Putamen (tissue), 1 donor: Measurements from ENCODE around the gene FAM3C.

Source experiments
- DNase-seq: peaks from one replicate; pipeline ENCODE4 v3.0.0-alpha.2; 2016; ENCODE audit warnings: low spot score

The FAM3C gene

DNA sequence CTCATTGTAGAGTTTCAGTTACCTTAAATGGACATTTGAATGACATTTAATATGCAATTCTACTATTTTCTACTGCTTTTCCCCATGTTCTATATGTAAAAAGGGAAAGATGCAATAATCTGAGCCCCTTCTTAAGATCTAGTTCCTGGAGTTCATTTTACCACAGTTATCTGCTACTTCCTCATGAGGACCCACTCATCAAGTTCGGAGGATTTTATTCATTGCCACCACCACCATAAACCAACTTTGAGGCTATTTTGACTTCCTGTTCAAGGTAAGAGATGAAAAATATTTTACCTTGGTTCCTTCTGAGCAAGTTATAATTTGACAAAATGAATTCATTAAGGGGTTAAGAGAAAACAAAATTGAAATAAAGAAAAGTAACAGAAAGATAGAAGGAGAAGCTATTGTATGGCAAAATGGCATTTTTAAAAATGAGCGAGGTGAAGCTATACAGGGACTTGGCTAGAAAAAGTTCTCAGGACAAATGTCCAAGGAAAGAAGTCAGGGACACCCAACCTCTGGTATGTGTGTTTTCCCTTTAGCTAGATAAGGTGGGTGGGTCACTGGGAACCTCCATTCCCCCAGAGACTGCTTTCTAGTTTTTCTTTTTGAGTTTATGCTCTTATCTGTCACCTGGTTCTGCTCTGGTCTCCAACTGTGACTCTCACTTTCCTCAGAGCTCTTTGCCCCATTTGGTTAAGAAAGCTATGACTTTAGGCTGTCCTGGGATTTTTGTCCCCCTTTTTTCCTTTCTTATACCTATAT lies 14.9 kb upstream of the FAM3C start:
- no peak for DNase-seq

DNA sequence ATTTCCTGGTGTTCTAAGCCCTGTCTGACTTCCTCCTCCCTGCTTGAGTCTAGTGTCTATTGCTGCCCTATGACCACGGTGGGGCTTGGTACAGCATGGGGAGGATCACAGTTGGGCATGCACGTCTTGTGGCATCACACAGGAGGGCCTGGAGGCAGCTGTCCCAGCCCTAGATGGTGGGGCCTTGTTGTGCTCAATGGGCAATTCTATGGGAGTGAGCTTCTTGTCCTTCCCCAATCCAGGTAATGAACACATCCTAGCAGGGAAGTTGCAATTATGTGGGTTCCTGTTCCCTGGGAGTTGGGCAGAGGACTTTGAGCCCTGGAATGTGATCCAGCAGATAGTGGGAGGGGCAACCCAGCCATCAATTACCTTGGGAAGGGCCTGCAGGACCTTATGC lies 10.8 kb upstream of the FAM3C start:
- DNase-seq = no peak

DNA sequence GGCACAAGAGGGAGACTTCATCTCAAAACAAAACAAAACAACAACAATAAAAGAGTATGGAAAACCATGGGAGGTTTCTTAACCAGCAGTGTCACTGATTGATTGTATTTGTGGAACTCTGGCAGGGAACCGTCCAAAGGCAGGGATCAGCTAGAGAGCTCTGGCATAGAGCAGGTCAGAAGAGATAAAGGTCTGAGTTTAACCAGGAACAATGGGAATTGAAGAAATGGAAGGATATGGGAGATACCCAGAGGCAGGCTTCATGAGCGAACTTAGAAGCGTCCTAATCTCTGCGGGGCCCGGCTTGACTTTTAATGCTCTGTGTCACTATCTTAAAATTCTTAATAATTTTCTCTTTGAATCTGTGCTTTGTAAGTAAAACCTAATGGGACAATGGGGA lies 10.4 kb upstream of the FAM3C start:
- DNase-seq = no peak

DNA sequence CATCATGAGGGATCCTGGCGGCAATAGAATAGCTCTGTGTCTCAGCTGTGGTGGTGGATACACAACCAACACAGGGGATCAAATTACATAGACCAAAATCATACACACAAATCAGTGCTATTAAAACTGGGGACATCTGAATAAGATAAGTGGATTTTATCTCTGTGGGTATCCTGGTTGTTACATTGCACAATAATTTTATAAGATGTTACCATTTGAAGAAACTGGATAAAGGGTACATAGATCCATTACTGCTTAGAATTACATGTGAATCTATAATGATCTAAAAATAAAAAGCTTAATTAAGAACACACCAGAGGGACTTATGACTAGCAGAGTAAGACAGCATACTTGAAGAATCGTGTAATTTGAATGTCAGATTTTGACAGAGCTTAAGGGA lies 8.2 kb upstream of the FAM3C start:
- DNase-seq = no peak

DNA sequence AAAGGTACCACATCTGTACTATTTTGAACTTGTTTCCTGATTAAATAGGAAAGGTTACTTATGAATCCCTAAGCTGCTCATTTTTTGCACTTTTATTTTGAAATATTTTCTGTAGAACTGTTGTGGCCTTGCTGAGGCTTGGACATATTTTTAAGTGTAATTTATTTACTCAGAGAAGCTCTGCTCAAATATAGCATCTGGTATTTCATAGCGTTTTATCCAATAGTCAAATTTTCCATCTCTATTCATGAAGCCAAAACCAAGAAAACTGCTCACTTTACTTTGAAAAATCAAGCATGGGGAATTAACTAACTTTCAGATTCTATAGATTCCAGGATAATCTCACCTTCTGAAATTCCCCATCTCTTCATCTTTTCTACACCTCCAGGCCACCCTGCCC lies 6.6 kb upstream of the FAM3C start:
- DNase-seq = no peak

DNA sequence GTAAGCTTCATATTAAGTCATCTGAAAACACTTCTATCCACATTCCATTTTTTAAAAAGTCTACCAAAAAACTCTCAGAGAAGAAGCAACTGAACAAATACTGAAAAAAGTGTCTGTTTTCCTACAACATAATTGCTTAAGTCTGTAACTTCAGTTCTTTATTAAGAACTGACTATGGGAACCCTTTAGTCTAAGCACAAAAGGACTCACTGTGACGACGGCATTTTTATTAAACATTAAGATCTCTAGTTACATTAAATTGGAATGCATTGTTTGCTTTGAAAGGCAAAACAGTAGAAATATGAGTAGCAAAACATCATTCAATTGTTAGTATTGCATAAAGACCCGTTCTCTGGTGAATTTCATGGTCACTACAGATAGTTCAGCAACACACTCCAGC lies 5.8 kb upstream of the FAM3C start:
- no peak for DNase-seq

DNA sequence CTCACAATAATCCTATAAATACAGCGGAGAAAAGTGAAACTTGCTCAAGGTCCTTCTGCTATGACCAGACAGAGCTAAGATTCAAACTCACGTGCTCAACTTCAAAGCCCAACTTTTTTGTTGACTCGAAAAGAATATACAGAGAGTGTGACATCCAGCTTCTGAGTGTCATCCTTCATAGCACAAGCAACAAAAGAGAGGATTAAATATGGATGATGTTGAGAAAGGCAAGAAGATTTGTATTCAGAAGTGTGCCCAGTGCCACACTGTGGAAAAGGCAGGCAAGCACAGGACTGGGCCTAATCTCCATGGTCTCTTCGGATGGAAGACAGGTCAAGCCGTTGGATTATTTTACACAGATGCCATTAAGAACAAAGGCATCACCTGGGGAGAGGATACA lies 2.1 kb upstream of the FAM3C start:
- peak; percentile 28 for DNase-seq

DNA sequence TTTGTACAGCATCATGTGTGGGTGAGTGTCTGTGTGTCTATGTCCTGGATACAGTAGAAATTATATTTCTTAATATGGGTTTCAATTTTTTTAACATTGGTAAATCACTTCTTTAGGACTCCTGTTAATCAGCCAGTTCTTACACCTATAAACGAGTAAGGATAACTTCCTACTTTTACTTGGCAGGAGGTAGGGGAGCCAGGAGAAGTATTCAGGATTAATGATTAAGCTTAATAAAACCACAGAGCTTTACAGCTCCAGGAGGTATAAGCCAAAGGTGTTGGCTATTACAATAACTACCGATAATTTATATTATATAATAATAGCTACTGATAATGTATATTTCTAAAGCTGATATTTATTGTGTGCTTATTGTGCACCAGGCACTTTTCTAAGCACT lies 1.7 kb upstream of the FAM3C start:
- no peak for DNase-seq

DNA sequence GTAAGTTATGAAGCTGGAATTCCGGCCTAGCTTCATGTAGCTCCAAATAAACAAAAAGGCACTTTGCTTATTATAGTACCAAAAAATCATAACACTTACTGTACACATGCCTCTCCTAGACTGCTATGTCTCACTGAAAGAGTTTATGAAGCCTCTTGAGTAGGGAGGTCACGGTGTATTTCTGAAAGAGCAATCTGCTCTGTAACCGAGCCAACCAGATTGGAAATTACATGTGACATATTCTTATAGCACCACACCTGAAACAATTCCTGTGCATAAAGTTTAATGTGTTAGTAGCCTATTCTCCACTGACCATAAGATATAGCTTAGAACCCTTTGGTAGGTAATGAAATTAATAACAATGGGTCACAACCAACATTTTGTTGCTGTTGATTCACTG lies 1.3 kb upstream of the FAM3C start:
- DNase-seq = no peak

DNA sequence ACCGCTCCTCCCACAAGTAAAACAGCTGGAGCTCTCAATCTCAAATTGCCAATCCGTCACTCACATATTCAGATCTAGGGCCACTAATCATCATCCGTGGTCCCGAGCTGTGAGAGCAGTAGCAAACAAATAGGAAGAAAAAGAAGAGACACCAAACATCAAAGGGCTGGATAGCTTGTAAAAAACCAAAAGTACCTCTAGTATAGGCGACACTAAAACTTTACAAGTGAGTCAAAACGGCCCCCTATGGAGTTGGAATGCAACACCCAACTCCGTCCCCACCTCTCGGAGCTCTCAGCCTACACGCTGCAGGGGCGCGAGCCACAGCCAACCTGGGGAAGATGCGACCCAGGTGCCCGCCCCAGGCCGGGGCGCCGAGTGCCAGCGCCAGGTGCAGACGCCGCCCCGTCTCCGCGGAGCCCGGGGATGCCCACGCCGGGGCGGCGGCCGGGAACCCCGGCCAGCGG lies 581 bp downstream of the FAM3C start:
- peak; percentile 25 for DNase-seq

DNA sequence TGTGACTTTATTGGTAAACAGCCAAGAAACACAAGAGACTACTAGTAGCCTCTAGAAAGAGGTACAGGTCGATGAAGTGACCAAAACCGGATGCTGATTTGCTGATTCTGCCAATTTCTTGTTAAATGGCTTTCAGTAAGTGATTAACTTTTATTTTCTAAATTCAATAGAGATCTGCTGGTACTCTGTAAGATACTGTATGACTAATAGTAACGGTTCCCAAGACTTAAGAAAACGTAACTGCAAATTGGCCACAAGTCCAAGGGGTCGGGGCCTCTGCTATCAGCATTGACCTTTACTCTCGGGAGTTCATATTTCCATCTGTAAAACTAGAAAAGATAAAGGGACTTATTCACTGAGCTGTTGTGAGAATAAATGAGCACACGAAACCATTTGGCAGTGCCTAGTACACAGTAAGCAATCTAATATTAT lies 1.4 kb downstream of the FAM3C start:
- DNase-seq = no peak

DNA sequence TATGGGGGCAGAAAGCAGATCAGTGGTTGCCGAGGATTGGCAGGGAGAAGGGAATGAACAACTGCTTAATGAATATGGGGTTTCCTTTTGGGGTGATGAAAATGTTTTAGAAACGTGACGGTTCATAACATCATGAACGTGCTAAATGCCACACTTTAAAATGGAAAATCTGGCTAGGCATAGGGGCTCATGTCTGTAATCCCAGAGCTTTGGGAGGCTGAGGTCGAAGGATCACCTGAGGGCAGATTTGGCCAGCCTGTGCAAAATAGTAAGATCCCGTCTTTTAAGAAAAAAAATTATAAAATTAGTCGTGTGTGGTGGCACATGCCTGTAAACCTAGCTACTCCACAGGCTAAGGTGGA lies 3.1 kb downstream of the FAM3C start:
- DNase-seq = no peak

DNA sequence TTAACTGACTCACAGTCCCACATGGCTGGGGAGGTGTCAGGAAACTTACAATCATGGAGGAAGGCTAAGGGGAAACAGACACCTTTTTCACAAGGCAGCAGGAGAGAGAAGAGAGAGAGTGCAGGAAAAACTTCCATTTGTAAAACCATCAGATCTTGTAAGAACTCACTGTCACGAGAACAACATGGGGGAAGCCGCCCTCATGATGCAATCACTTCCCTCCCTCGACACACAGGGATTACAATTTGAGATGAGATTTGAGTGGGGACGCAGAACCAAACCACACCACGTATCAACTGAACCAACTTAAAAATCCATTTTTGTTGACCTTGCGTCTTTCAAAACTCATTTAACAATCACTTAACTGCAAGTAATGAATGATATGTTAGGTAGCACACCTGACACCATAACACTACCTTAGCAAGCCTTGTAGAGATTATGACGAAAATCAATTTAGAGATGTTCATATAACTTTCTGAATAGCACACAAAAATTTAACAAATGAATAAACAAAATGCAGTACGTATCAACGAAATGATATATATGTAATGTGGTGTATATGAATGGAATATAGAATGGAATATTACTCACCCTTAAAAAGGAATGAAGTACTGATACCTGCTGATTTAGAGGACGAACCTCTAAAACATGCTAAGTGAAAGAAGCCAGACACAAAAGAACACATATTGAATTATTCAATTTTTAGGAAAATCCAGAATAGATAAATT lies 3.7 kb downstream of the FAM3C start:
- DNase-seq = no peak

DNA sequence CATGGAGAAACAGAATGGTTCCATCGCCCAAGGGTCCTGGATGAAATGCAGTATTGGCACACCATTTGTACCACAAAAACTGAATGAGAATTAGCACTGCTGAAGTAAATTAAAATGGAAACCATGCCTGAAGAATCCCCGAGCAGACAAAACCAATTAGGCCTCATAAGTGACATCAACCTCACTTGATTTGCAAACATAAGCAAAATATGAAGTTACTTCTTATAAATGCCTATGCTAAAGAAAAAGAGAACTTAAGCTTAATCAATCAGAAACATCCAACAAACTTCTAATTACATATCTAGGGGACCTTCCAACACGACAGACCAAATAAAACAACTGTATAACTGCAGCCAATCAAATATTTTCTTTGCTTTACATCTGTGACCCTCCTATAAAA lies 4.4 kb downstream of the FAM3C start:
- no peak for DNase-seq

DNA sequence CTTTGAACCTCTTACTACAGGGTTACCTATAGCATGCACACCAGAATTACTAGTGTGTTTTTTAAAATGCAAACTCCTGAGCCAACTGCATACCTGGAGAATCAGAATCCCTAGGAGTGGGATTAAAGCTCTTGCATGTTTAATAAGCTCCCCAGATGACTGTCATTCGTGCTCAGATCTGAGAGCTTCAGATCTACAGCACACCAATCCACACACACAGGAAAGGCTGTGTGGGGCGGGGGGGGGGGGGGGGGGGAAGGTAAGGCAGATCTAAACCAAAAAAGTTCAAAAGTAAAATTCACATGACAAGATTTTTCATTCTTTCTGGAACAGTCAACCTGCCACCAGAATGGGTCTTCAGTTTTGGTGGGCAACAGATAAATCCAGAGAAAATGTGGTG lies 5.5 kb downstream of the FAM3C start:
- no peak for DNase-seq

DNA sequence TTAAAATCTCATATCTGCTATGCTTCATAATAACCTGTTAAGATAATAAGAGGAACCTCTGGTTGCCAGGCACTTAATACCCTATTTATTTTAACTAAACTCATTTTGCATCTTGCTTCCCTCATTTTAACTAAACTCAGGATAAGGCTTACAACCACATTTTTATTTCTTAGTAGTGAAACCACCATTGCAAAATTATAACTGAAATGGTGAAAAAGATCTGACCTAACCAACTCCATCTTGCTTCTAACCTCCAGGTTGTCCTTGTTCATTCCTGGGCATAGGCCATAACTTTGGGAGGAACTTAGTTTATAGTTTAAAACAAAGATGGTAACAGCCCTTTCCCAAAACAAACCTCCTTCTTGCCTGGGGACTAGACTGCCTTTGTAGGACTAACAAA lies 6.0 kb downstream of the FAM3C start:
- DNase-seq = no peak

DNA sequence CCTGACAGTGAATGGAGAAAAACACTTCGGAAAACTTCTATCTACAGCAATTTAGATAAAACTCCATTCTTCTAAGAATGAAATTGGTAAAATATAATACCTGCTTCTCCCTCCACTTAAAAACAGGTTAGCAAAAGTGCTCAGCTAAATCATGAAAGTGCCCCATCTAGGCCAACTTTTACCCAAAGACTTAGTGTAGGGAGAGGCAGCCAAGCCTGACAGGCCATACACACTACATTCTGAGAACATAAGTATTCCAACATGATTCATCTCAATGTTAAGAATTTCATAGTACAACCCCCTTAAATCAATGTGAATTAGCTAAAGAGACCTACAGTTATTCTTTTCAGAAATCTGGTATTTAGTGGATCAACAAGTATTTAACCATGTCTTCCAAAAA lies 7.2 kb downstream of the FAM3C start:
- no peak for DNase-seq

DNA sequence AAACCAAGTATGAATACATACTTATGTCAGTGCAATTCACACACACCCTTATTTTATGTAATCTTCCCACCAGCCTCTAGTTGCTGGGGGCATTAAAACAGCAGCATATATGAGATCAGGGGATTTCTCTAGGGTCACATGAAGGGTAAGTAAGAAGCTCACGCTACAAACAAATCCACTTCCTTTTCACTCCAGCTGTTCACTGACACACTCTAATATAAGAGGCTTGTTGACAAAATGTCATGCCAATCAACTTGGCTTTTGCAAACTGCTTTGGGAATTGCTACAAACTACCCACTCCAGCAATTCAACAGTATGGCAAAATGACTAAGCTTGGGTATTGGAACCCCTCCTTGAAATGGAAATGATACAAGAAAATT lies 10.3 kb downstream of the FAM3C start:
- DNase-seq = no peak

DNA sequence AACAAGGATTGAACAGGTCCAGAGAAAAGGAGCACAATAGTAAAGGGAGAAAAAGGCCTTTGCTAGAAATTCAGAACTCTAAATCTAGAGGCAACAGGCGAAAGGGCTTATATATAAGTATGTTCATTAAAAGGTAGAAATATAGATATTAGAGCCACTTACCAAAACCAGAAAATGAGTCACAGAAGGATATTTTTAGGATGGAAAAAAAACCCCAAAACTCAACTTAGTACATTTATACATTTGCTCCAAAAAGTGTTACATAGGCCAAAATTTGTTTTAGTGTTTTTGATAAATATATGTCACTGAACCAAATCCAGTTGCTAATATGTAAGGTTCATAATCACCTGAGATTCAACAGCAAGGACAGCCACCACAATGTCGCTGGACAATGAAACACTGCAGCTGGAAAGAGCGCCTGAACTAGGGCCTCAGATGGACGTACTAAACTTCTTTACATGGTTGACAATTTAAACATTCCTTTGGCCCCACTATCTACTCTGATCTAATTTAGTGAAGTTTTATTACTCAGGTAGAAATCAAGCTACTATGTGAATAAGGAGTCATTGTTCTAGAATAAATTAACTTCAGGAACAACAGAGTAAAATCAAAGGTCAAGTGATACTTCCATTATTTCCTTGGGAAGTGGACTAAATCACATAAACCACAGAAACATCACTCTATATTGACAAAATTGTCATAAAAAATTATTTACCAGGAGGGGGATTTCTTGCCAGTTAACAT lies 10.9 kb downstream of the FAM3C start:
- DNase-seq = no peak

DNA sequence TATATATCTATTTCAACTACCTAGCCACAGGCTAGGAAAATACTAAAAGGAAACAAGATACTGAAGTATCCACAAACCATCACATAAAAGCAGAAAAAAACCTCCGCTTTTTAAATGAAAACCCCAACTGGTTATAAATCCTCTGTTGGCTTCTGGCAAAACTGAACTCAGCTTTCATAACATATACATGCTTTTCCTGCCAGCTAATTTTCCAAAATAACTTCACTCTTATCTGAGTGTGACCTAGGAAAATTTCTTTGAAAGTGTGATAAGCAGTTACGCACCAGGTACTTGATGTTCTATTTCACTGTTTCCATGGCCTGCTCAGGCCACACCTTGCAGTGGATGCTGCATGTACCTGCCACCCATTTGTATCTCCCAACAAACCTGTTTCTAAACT lies 11.8 kb downstream of the FAM3C start:
- no peak for DNase-seq

DNA sequence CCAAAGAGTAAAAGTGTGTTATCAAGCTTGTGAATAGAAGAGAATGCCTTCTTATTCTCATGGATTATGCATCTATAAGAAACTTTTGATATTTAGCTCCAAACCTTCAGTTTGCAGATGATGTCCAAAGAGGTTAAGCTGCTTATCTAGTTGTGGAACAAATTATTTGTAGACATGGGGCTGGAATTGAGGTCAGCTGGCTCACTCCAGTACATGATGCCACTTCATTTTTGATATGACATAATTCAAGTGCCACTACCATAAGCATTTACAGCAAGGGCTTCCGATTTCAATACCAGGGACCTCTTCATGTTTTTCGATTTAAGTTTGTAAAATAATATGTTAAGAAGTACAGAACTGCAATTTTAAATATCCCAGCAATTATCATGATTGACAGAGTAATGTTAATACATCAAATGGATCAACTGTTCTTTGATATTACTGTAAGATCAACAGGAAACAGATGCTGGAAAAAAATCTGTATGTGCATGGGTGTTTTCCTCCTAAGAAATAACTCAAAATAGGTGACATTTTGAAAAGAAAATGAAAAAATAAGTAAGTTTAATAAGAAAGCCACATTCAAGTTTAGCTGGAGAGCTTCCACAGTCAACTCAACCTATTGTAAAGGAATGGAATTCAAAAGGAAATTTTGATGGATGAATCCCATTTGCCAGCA lies 12.7 kb downstream of the FAM3C start:
- DNase-seq = no peak

DNA sequence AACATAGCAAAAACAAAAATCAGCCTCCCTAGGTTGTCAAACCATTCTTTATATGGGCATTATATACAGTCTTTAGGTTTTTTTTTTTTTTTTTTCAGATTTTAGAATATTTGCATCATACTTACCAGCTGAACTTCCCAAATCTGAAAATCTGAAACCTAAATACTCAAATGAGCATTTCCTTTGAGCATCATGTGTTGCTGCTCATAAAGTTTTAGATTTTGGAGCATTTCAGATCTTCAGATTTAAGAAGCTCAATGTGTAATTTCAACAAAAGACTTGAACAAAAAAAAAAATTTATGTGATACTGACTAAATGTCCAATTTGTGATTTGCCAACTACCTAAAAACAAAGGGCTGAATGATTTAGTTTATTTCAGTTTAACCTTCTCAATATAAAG lies 13.6 kb downstream of the FAM3C start:
- no peak for DNase-seq

DNA sequence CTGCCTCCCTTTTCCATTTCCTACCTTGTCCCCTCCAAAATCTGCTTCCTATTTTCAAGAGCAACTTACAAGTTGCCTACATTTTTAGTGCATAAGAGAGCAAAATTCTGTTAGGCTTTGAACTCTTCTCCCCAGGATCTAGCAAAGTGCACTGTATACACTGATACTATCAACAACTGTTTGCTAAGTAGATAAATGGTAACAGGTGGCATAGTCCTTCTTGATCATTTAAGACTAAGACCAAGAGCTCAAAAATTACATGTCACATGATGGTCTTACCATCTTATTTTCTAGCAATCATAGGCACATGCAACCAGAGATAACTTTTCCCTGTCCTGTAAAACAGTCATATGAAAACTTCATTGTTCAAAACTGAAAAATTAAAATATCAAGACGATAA lies 16.2 kb downstream of the FAM3C start:
- no peak for DNase-seq
